Esophagus (tissue), 2 donors: ENCODE measurements around the gene GGA1. TPM values are rescaled to one million over a fixed set of nuclear protein-coding genes. Genes with fewer than 3 reads are reported as not detected.
"Not testable (repeated sequence)": the region's sequence is repeated elsewhere in the genome, so short reads cannot be mapped to it uniquely, and the experiment has no call there.

ENCODE experiments used
- H3K27ac ChIP-seq, 2 donors: one replicate each; pipeline ENCODE4 v1.5.1; 2013; ENCODE audit warnings: low read depth in 2 of 2, mild to moderate bottlenecking in 2 of 2, inconsistent platforms in 1 of 2, low read length in 1 of 2, moderate library complexity in 1 of 2
- H3K27me3 ChIP-seq, 2 donors: one replicate each; pipeline ENCODE4 v1.6.1; 2013; ENCODE audit warnings: low read length in 2 of 2, control low read depth in 1 of 2, mild to moderate bottlenecking in 1 of 2; ENCODE audit not compliant: insufficient read depth in 2 of 2, control insufficient read depth in 1 of 2
- H3K36me3 ChIP-seq, 2 donors: one replicate each; pipeline ENCODE4 v1.6.1; 2013; ENCODE audit warnings: low read length in 1 of 2; ENCODE audit not compliant: control insufficient read depth in 2 of 2, insufficient read depth in 2 of 2
- H3K4me1 ChIP-seq, 2 donors: one replicate each; pipeline ENCODE4 v1.6.1; 2013; ENCODE audit warnings: low read length in 1 of 2; ENCODE audit not compliant: control insufficient read depth in 2 of 2, insufficient read depth in 2 of 2
- H3K4me3 ChIP-seq, 2 donors: one replicate each; pipeline ENCODE4 v1.5.1; 2013; ENCODE audit warnings: low read length in 2 of 2, mild to moderate bottlenecking in 2 of 2, low read depth in 1 of 2, moderate library complexity in 1 of 2
- H3K9me3 ChIP-seq, 2 donors: one replicate each; pipeline ENCODE4 v1.6.1; 2013; ENCODE audit warnings: mild to moderate bottlenecking in 2 of 2, low read depth in 1 of 2, low read length in 1 of 2, moderate library complexity in 1 of 2; ENCODE audit not compliant: control insufficient read depth in 2 of 2, insufficient read depth in 1 of 2
- WGBS, 2 donors: extraction: QIAGEN DNeasy Blood & Tissue Kit; methylation state at CpG; one replicate each; pipeline ENCODE4 v1.1.7; 2013; 5-methylcytosine and 5-hydroxymethylcytosine counted together
- polyA plus RNA-seq, 2 donors: library from polyadenylated mRNA; stranded (reverse); fragments of 200-250 nt; gene quantifications; one replicate each; pipeline ENCODE4 v1.2.3, GENCODE V29; 2013
- donor health status: healthy with polysubstance abuse.
- donor health status: Bipolar disorder and iron deficiency.

The GGA1 gene
- polyA plus RNA-seq, 2 donors, result 34.2 to 55.6 TPM

DNA sequence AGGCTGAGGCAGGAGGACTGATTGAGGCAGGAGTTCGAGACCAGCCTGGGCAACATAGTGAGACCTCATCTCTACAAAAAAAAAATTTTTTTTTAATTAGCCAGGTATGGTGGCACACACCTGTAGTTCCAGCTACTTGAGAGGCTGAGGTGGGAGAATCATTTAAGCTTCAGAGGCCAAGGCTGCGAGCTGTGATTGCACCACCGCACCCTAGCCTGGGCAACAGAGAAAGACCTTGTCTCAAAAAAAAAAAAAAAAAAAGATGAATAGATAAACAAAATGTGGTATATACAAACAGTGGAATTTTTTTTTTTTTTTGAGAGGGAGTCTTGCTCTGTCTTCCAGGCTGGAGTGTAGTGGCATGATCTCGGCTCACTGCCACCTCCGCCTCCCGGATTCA is 17.6 kb upstream of the GGA1 start:
- not testable (repeated sequence) for H3K9me3 ChIP-seq, H3K36me3 ChIP-seq, H3K27ac ChIP-seq, H3K4me3 ChIP-seq, H3K27me3 ChIP-seq
- 82 to 86% methylated on average over 6 of the region's 6 CpGs for WGBS, 2 donors
- H3K4me1 ChIP-seq, result peaks cover 0 to 11% of the 10 kb centered on the region in 2 donors

- Histone ChIP-seq H3K9me3 (no peaks in the 10 kb centered on the region), H3K27me3 (no peaks in the 10 kb centered on the region), H3K4me1 (peaks cover 0 to 11% of the 10 kb centered on the region in 2 donors), H3K36me3 (no peaks in the 10 kb centered on the region), H3K4me3 (no peak overlapping the region), H3K27ac (no peak overlapping the region)
- 85 to 86% methylated on average over 12 of the region's 12 CpGs for WGBS, 2 donors
These were observed 16.7 kb upstream of the GGA1 start for GRCh38 chr22:37591823-37592404.

- H3K4me3 ChIP-seq, result no peak overlapping the region
- no peaks in the 10 kb centered on the region for H3K27me3 ChIP-seq
- peaks cover 0 to 11% of the 10 kb centered on the region in 2 donors for H3K4me1 ChIP-seq
- WGBS, 2 donors, result 85 to 86% methylated on average over 5 of the region's 5 CpGs
- H3K9me3 ChIP-seq, result no peaks in the 10 kb centered on the region
- no peaks in the 10 kb centered on the region for H3K36me3 ChIP-seq
- peak overlapping the region in 1 of 2 donors; percentile 5 for H3K27ac ChIP-seq
These were observed 14.4 kb upstream of the GGA1 start for GRCh38 chr22:37594237-37594636.

GRCh38 chr22:37599153-37599552 is 9.5 kb upstream of the GGA1 start:
- Histone ChIP-seq H3K4me1 (peaks cover 0 to 8% of the 10 kb centered on the region in 2 donors), H3K36me3 (no peaks in the 10 kb centered on the region), H3K27me3 (no peaks in the 10 kb centered on the region), H3K4me3 (no peak overlapping the region), H3K9me3 (no peaks in the 10 kb centered on the region), H3K27ac (no peak overlapping the region)
- WGBS, 2 donors, result 58 to 69% methylated on average over 4 of the region's 4 CpGs

DNA sequence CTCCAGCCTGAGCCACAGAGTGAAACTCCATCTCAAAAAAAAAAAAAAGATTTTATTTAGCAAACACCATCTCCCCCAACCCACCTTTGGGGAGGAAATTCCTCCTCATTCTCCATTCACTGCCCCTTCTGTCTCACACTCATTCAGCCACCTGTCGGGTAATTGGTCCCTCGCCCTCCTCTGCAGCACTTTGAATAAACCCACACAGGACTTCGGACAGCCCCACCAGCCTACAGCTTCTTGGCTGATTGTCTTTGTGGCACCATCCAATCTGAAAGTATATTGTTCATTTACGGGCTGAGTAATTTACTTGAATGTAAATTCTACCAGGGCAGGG is 7.5 kb upstream of the GGA1 start:
- WGBS, 2 donors, result 39 to 59% methylated on average over 4 of the region's 4 CpGs

GRCh38 chr22:37601540-37602442 is 6.8 kb upstream of the GGA1 start:
- Histone ChIP-seq H3K27me3 (no peaks in the 10 kb centered on the region), H3K36me3 (no peaks in the 10 kb centered on the region), H3K27ac (no peak overlapping the region), H3K4me3 (no peak overlapping the region), H3K4me1 (no peaks in the 10 kb centered on the region), H3K9me3 (no peaks in the 10 kb centered on the region)
- 37 to 54% methylated on average over 14 of the region's 14 CpGs for WGBS, 2 donors

More for the DNA sequence above, 7.5 kb upstream of the GGA1 start:
- H3K36me3 ChIP-seq, result no peaks in the 10 kb centered on the region
- no peak overlapping the region for H3K27ac ChIP-seq
- H3K27me3 ChIP-seq, result no peaks in the 10 kb centered on the region
- H3K4me3 ChIP-seq, result no peak overlapping the region
- no peaks in the 10 kb centered on the region for H3K4me1 ChIP-seq
- no peaks in the 10 kb centered on the region for H3K9me3 ChIP-seq

GRCh38 chr22:37602546-37603277 is 5.9 kb upstream of the GGA1 start:
- H3K27ac ChIP-seq, H3K9me3 ChIP-seq, H3K36me3 ChIP-seq, H3K27me3 ChIP-seq, H3K4me3 ChIP-seq, H3K4me1 ChIP-seq: not testable (repeated sequence)
- 87 to 93% methylated on average over 5 of the region's 5 CpGs for WGBS, 2 donors

- WGBS, 2 donors, result 94 to 97% methylated on average over 6 of the region's 6 CpGs
These were observed 4.6 kb upstream of the GGA1 start for GRCh38 chr22:37604074-37604473.

DNA sequence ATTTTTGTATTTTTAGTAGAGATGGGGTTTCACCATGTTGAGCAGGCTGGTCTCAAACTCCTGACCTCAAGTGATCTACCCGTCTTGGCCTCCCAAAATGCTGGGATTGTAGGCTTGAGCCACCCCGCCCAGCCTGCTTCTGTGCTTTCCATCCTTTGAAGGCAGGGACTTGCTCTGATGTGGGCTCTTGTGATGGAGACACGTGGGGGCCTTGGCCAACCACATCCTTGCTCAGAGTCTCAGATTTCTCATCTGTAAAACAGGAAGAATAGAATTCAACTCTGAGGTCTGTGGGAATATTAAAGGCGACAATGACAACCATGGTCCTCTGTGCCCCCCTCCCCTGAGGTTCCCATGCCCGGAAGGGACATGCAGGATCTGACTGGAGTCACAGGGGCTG is 3.8 kb upstream of the GGA1 start:
- H3K27ac ChIP-seq, result peak overlapping the region in 1 of 2 donors; percentile 42
- peaks cover 3 to 5% of the 10 kb centered on the region in 2 donors for H3K4me1 ChIP-seq
- H3K9me3 ChIP-seq, result no peaks in the 10 kb centered on the region
- no peaks in the 10 kb centered on the region for H3K27me3 ChIP-seq
- 59 to 63% methylated on average over 5 of the region's 5 CpGs for WGBS, 2 donors
- no peak overlapping the region for H3K4me3 ChIP-seq
- no peaks in the 10 kb centered on the region for H3K36me3 ChIP-seq

More at GRCh38 chr22:37604074-37604473, 4.6 kb upstream of the GGA1 start:
- peaks cover 0 to 2% of the 10 kb centered on the region in 2 donors for H3K4me1 ChIP-seq
- no peaks in the 10 kb centered on the region for H3K27me3 ChIP-seq
- H3K27ac ChIP-seq, result no peak overlapping the region
- no peak overlapping the region for H3K4me3 ChIP-seq
- H3K36me3 ChIP-seq, result no peaks in the 10 kb centered on the region
- no peaks in the 10 kb centered on the region for H3K9me3 ChIP-seq
